HCT116 (cell line): ENCODE results near the gene ZFHX2. TPM values are rescaled to one million over a fixed set of nuclear protein-coding genes. Genes with fewer than 3 reads are reported as not detected.

Experiments
- ATAC-seq: fragments of 200-7000 bp; cut with Tn5 transposase; 2 replicates; pipeline ENCODE4 v1.9.1; 2020; ENCODE audit warnings: mild to moderate bottlenecking, moderate library complexity
- BruUV-seq: library from RNA; stranded (reverse); fragments of 400-500 nt; replicated peaks from 2 replicates; lab custom pipeline; 2021; lab: Mats Ljungman, UMichigan
- CTCF ChIA-PET: fragments of 300-600 bp; sonication (Branson Sonifier 250); formaldehyde crosslinking; loops from one replicate; lab custom pipeline; 2021; ENCODE audit warnings: antibody characterized with exemption; lab: Charles Lee
- POLR2A ChIA-PET: fragments of 300-600, 350-600 bp; sonication (Branson Sonifier 250); formaldehyde crosslinking; loops from one replicate; lab custom pipeline; 2021; ENCODE audit warnings: antibody characterized with exemption; lab: Charles Lee
- RAD21 ChIA-PET, 2 experiments: fragments of 300-600 bp; sonication (Branson Sonifier 250); formaldehyde crosslinking; loops; one replicate each; lab custom pipeline; 2023; ENCODE audit warnings: low total read pairs in 2 of 2; ENCODE audit not compliant: uncharacterized antibody in 2 of 2, unreplicated experiment in 2 of 2, low non-redundant PET in 1 of 2; lab: Charles Lee
- DNase-seq: peaks from one replicate; pipeline ENCODE4 v3.0.0-alpha.2; 2010; ENCODE audit warnings: low read depth, low spot score
- H2AFZ ChIP-seq: fragments of 200-600 bp; shearing (Covaris generic), sonication (generic); 2 replicates; pipeline ENCODE4 v1.6.1; 2017; ENCODE audit warnings: low read depth, mixed run types, mixed read lengths, antibody characterized with exemption, low read length; ENCODE audit not compliant: poor library complexity, severe bottlenecking
- H3K27ac ChIP-seq: 2 replicates; pipeline ENCODE4 v1.5.1; 2012; ENCODE audit warnings: low read depth, low read length
- H3K27me3 ChIP-seq: fragments of 200-600 bp; sonication (generic); 2 replicates; pipeline ENCODE4 v1.6.1; 2016; ENCODE audit warnings: mixed run types, low read length, mixed read lengths; ENCODE audit not compliant: insufficient read depth
- H3K36me3 ChIP-seq, 2 experiments: fragments of 200-500 bp in 1 of 2; fragments of 200-600 bp in 1 of 2; sonication (Bioruptor generic) in 1 of 2; sonication (generic) in 1 of 2; 2 replicates each; pipeline versions ENCODE4 v1.5.1 to v1.6.1; 2014 to 2016; ENCODE audit warnings: low read length in 2 of 2, inconsistent platforms in 1 of 2, mixed read lengths in 1 of 2, mixed run types in 1 of 2; ENCODE audit not compliant: insufficient read depth in 2 of 2, control insufficient read depth in 1 of 2
- H3K4me1 ChIP-seq, 2 experiments: fragments of 200-600 bp in 1 of 2; sonication (generic) in 1 of 2; 2 replicates each; pipeline versions ENCODE4 v1.5.1 to v1.6.1; 2012 to 2017; ENCODE audit warnings: low read length in 2 of 2, inconsistent platforms in 1 of 2, mild to moderate bottlenecking in 1 of 2, mixed read lengths in 1 of 2, mixed run types in 1 of 2, moderate library complexity in 1 of 2; ENCODE audit not compliant: insufficient read depth in 2 of 2, control insufficient read depth in 1 of 2
- H3K4me2 ChIP-seq: fragments of 200-600 bp; sonication (generic); 2 replicates; pipeline ENCODE4 v1.6.1; 2017; ENCODE audit warnings: mixed run types, low read length, mixed read lengths
- H3K4me3 ChIP-seq, 2 experiments: fragments of 200-600 bp in 1 of 2; sonication (generic) in 1 of 2; replicated peaks in 1 of 2; 2 replicates each; pipeline ENCODE4 v1.5.1; 2011 to 2016; ENCODE audit warnings: low read length in 2 of 2, control low read depth in 1 of 2, low read depth in 1 of 2, mild to moderate bottlenecking in 1 of 2, mixed read lengths in 1 of 2, mixed run types in 1 of 2
- H3K79me2 ChIP-seq: fragments of 200-600 bp; sonication (generic); 2 replicates; pipeline ENCODE4 v1.6.1; 2017; ENCODE audit warnings: mild to moderate bottlenecking, mixed run types, low read length, moderate library complexity, mixed read lengths; ENCODE audit not compliant: insufficient read depth
- H3K9ac ChIP-seq: fragments of 200-600 bp; sonication (generic); 2 replicates; pipeline ENCODE4 v1.6.1; 2016; ENCODE audit warnings: low read length, mixed read lengths
- H3K9me2 ChIP-seq: fragments of 200-600 bp; sonication (generic), shearing (Covaris generic); 2 replicates; pipeline ENCODE4 v1.6.1; 2017; ENCODE audit warnings: mixed run types, mild to moderate bottlenecking, moderate library complexity; ENCODE audit not compliant: insufficient read depth
- H3K9me3 ChIP-seq, 2 experiments: fragments of 200-500 bp in 1 of 2; fragments of 200-600 bp in 1 of 2; sonication (Bioruptor generic) in 1 of 2; sonication (generic) in 1 of 2; 2 replicates each; pipeline ENCODE4 v1.6.1; 2014 to 2017; ENCODE audit warnings: low read length in 2 of 2, mixed read lengths in 2 of 2, inconsistent platforms in 1 of 2, low read depth in 1 of 2, mild to moderate bottlenecking in 1 of 2, mixed run types in 1 of 2, moderate library complexity in 1 of 2; ENCODE audit not compliant: control insufficient read depth in 1 of 2, insufficient read depth in 1 of 2
- H4K20me1 ChIP-seq: fragments of 200-600 bp; sonication (generic), shearing (Covaris generic); 2 replicates; pipeline ENCODE4 v1.6.1; 2017; ENCODE audit warnings: mixed run types, mild to moderate bottlenecking, moderate library complexity; ENCODE audit not compliant: insufficient read depth
- CBX3 ChIP-seq: IDR thresholded peaks from 2 replicates; pipeline ENCODE4 v1.6.1; 2012; ENCODE audit warnings: low read depth
- CTCF ChIP-seq, 3 experiments: fragments of 200-600 bp in 1 of 3; sonication (generic) in 1 of 3; IDR thresholded peaks in 2 of 3; conservative IDR thresholded peaks in 1 of 3; 2 replicates each; pipeline ENCODE4 v1.5.1; 2012 to 2017; ENCODE audit warnings: low read depth in 2 of 3, low read length in 2 of 3, antibody characterized with exemption in 1 of 3, borderline replicate concordance in 1 of 3, control low read depth in 1 of 3, mild to moderate bottlenecking in 1 of 3, mixed read lengths in 1 of 3, mixed run types in 1 of 3, moderate library complexity in 1 of 3; ENCODE audit not compliant: insufficient read depth in 1 of 3
- POLR2A ChIP-seq: IDR thresholded peaks from 2 replicates; pipeline ENCODE4 v1.7.0; 2011; ENCODE audit warnings: borderline replicate concordance; ENCODE audit not compliant: insufficient read depth, insufficient read length; ENCODE audit errors: extremely low read depth
- POLR2AphosphoS5 ChIP-seq: IDR thresholded peaks from 2 replicates; pipeline ENCODE4 v1.6.1; 2011; ENCODE audit warnings: mild to moderate bottlenecking, low read depth, low read length, moderate library complexity
- RAD21 ChIP-seq: IDR thresholded peaks from 2 replicates; pipeline ENCODE4 v1.6.1; 2012; ENCODE audit warnings: low read depth, mild to moderate bottlenecking
- SP1 ChIP-seq: IDR thresholded peaks from 2 replicates; pipeline ENCODE4 v1.6.1; 2012; ENCODE audit warnings: low read depth
- TCF7L2 ChIP-seq: IDR thresholded peaks from 2 replicates; pipeline ENCODE4 v1.7.0; 2011; ENCODE audit warnings: borderline replicate concordance, inconsistent platforms; ENCODE audit not compliant: insufficient read depth, insufficient read length; ENCODE audit errors: extremely low read depth
- YY1 ChIP-seq: IDR thresholded peaks from 2 replicates; pipeline ENCODE4 v1.6.1; 2011; ENCODE audit warnings: low read length, low read depth, moderate library complexity, mild to moderate bottlenecking; ENCODE audit not compliant: insufficient replicate concordance; ENCODE audit errors: extremely low read depth
- intact Hi-C: fragments of 100-400 bp; cut with micrococcal nuclease; formaldehyde crosslinking; loops from 2 replicates; pipeline ENCODE4 v1.10.0; 2022
- total RNA-seq: library from RNA; stranded (reverse); gene quantifications from one replicate; pipeline ENCODE4 v1.2.1, GENCODE V29; 2021; ENCODE audit not compliant: unreplicated experiment

Gene ZFHX2
- total RNA-seq, 1 experiment from 2014 or later = 3.6 TPM

- H3K36me3 ChIP-seq = no peaks in the 10 kb centered on the region
- H3K27me3 ChIP-seq = no peaks in the 10 kb centered on the region
- H4K20me1 ChIP-seq = no peaks in the 10 kb centered on the region
- no peak for TF ChIP-seq YY1
- no peak for TF ChIP-seq TCF7L2
- no peak for TF ChIP-seq SP1
- no peak for TF ChIP-seq RAD21
- TF ChIP-seq POLR2A = no peak
- no peak for TF ChIP-seq CTCF (IDR thresholded peaks at IDR 0.05 in 2 of 3, conservative IDR thresholded peaks at IDR 0.05 in 1 of 3; ENCODE audit: borderline replicate concordance in 1 of 3, insufficient read depth in 1 of 3, low read depth in 2 of 3, low read length in 2 of 3)
- TF ChIP-seq CBX3 = no peak
- no peak for TF ChIP-seq POLR2AphosphoS5
- no peaks in the 10 kb centered on the region for H3K79me2 ChIP-seq
- ATAC-seq (no peak), DNase-seq (no peak)
- BruUV-seq = no TSS peak
- no peak overlapping the region for H2AFZ ChIP-seq
- no peak overlapping the region for H3K9ac ChIP-seq
- no peaks in the 10 kb centered on the region for H3K4me1 ChIP-seq
- no peaks in the 10 kb centered on the region for H3K9me2 ChIP-seq
- POLR2A ChIA-PET = no interaction called here
- CTCF ChIA-PET = no interaction called here
- intact Hi-C loops = no loop called here
- no peaks in the 10 kb centered on the region for H3K9me3 ChIP-seq
- H3K27ac ChIP-seq = no peak overlapping the region
- RAD21 ChIA-PET = no interaction called here
- H3K4me3 ChIP-seq = no peak overlapping the region
- H3K4me2 ChIP-seq = no peak overlapping the region
Observed at GRCh38 chr14:23524954-23525353, 26.6 kb downstream of the ZFHX2 start.
